Pancreas (tissue), 10 donors: ENCODE data around the gene SMIM21. TPM values are rescaled to one million over a fixed set of nuclear protein-coding genes. Genes with fewer than 3 reads are reported as not detected.

Experiments
- ATAC-seq, 4 donors: fragments of 200-7000 bp; cut with Tn5 transposase; one replicate each; pipeline versions ENCODE4 v1.8.0 to v1.9.1; 2020; ENCODE audit warnings: mild to moderate bottlenecking in 4 of 4, moderate library complexity in 4 of 4
- DNase-seq, 6 donors: peaks; one replicate each; pipeline ENCODE4 v3.0.0-alpha.2; 2020
- FAIRE-seq: peaks from 2 replicates; lab custom pipeline; 2012; peaks lifted over from hg19 to GRCh38; lab: Jason Lieb, UNC
- H3K27ac ChIP-seq, 4 donors: fragments of 200-600 bp; sonication (generic); 1 replicate in 3 of 4; 2 replicates in 1 of 4; pipeline versions ENCODE4 v1.5.0 to v1.8.0; 2020
- H3K27me3 ChIP-seq, 4 donors: fragments of 200-600 bp; one replicate each; pipeline ENCODE4 v1.8.0; 2021
- H3K36me3 ChIP-seq, 3 donors: fragments of 200-600 bp; sonication (generic) in 1 of 3; one replicate each; pipeline versions ENCODE4 v1.5.0 to v1.8.0; 2020 to 2021
- H3K4me1 ChIP-seq, 3 donors: fragments of 200-600 bp; one replicate each; pipeline ENCODE4 v1.8.0; 2021
- H3K4me3 ChIP-seq, 4 donors: fragments of 200-600 bp; sonication (generic) in 2 of 4; one replicate each; pipeline versions ENCODE4 v1.5.0 to v1.8.0; 2020 to 2021
- H3K9me3 ChIP-seq, 4 donors: fragments of 200-600 bp; one replicate each; pipeline ENCODE4 v1.8.0; 2021
- WGBS, 2 donors: extraction: QIAGEN DNeasy Blood & Tissue Kit; methylation state at CpG; one replicate each; pipeline ENCODE4 v1.1.7; 2013; 5-methylcytosine and 5-hydroxymethylcytosine counted together
- intact Hi-C, 3 donors: fragments of 100-400 bp; cut with DNase I; formaldehyde crosslinking; loops; one replicate each; pipeline versions ENCODE4 v1.11.1 to v1.14.2; 2022
- polyA plus RNA-seq, 2 donors: library from polyadenylated mRNA; stranded (reverse); fragments of 200-250 nt; gene quantifications; one replicate each; pipeline ENCODE4 v1.2.3, GENCODE V29; 2013
- total RNA-seq, 6 donors: library from RNA; stranded (reverse); fragmentation: NEBNext Ultra II Directional in 4 of 6; extraction: Animal tissue kit (Norgen Biotek cat#: 25700) in 4 of 6; gene quantifications; one replicate each; pipeline versions ENCODE4 v1.2.1 to v1.2.4, GENCODE V29; 2021 to 2023
- TF ChIP-seq, protein P1 (sequence below), 4 donors: fragments of 200-600 bp; sonication (generic) in 3 of 4; IDR thresholded peaks; one replicate each; pipeline versions ENCODE4 v1.5.0 to v1.8.0; 2021; ENCODE audit warnings: antibody characterized with exemption in 4 of 4
- donor health status: healthy with polysubstance abuse.
- donor health status: DM: no; HTN: no; CAD: no; lungs with moderate emphysema.
- donor health status: DM: no; HTN: no; CAD: no.
- donor health status: control.
- donor health status: control.
- donor health status: Bipolar disorder and iron deficiency.
- donor health status: DM: yes; HTN: yes; CAD: no.
- donor health status: DM: no; HTN: no; CAD: no.
- donor health status: DM: no; HTN: no; CAD: no.
- donor health status: DM: yes; HTN: yes; CAD: no.

Gene SMIM21
- total and polyA plus RNA-seq, 8 donors, result 0.02 TPM; not detected in 7

DNA sequence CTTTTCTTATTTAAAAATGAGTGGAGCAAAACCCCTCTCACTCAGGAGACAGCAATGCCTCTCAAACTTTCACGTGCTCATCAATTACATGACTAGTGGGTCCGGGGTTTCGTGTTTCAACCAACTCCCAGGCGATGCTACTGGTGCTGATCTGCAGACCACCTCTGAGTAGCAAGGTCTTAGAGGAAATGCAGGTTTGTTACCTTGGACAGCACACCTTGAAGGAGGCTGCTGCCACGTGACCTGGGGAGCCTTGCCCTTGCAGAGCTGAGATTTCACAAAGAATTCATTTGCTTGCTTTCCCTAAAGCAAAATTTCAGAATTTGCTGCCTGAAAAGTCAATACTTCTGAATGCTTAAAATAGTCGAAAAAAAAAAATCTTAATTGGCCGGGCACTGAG, 32.4 kb downstream of the SMIM21 start:
- H3K4me1 ChIP-seq, result no peaks in the 10 kb centered on the region
- peaks cover 0 to 2% (median 0%) of the 10 kb centered on the region in 4 donors for H3K27me3 ChIP-seq
- TF ChIP-seq, protein P1, sequence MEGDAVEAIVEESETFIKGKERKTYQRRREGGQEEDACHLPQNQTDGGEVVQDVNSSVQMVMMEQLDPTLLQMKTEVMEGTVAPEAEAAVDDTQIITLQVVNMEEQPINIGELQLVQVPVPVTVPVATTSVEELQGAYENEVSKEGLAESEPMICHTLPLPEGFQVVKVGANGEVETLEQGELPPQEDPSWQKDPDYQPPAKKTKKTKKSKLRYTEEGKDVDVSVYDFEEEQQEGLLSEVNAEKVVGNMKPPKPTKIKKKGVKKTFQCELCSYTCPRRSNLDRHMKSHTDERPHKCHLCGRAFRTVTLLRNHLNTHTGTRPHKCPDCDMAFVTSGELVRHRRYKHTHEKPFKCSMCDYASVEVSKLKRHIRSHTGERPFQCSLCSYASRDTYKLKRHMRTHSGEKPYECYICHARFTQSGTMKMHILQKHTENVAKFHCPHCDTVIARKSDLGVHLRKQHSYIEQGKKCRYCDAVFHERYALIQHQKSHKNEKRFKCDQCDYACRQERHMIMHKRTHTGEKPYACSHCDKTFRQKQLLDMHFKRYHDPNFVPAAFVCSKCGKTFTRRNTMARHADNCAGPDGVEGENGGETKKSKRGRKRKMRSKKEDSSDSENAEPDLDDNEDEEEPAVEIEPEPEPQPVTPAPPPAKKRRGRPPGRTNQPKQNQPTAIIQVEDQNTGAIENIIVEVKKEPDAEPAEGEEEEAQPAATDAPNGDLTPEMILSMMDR (IDR thresholded peaks at IDR 0.05), result no peak
- DNase-seq, result no peak
- H3K27ac ChIP-seq, result no peak overlapping the region
- WGBS, 2 donors, result 67 to 68% methylated on average over 7 of the region's 7 CpGs
- H3K36me3 ChIP-seq, result no peaks in the 10 kb centered on the region
- no peak for FAIRE-seq
- H3K9me3 ChIP-seq, result no peaks in the 10 kb centered on the region
- ATAC-seq, result no peak
- no peak overlapping the region for H3K4me3 ChIP-seq
- intact Hi-C loops, result no loop called here

DNA sequence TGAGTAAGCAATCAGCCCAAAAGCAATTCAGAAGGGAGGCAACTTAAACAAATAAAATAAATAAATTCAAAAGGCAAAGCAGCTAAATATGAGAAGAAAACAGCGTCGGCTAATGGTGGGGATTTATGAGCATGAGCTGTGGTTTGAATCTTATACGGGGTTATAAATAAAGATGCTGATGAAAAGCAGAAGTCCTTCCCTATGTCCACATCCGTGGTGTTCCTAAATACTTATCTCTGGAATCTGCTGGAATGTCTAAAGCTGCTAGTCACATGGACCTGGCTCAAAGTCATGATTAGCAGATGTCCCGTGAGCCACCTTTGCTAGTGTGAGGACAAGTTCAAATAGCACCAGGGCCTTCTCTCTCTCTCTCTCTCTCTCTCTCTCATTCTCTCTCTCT, 33.8 kb downstream of the SMIM21 start:
- FAIRE-seq (no peak), ATAC-seq (no peak), DNase-seq (no peak)
- H3K4me1 ChIP-seq, result no peaks in the 10 kb centered on the region
- no peaks in the 10 kb centered on the region for H3K36me3 ChIP-seq
- WGBS, 2 donors, result 53 to 60% methylated on average over 5 of the region's 5 CpGs
- peaks cover 0 to 2% (median 0%) of the 10 kb centered on the region in 4 donors for H3K27me3 ChIP-seq
- no peak overlapping the region for H3K27ac ChIP-seq
- TF ChIP-seq, protein P1 (IDR thresholded peaks at IDR 0.05), result no peak
- H3K4me3 ChIP-seq, result no peak overlapping the region
- intact Hi-C loops, result no loop called here
- no peaks in the 10 kb centered on the region for H3K9me3 ChIP-seq

GRCh38 chr18:75392226-75392578, 35.3 kb downstream of the SMIM21 start:
- H3K9me3 ChIP-seq, result no peaks in the 10 kb centered on the region
- no peaks in the 10 kb centered on the region for H3K4me1 ChIP-seq
- H3K36me3 ChIP-seq, result no peaks in the 10 kb centered on the region
- H3K27ac ChIP-seq, result no peak overlapping the region
- DNase-seq (no peak), FAIRE-seq (no peak), ATAC-seq (no peak)
- intact Hi-C loops, result no loop called here
- TF ChIP-seq, protein P1 (IDR thresholded peaks at IDR 0.05), result no peak
- 55 to 65% methylated on average over 10 of the region's 10 CpGs for WGBS, 2 donors
- no peak overlapping the region for H3K4me3 ChIP-seq
- peaks cover 0 to 2% (median 0%) of the 10 kb centered on the region in 4 donors for H3K27me3 ChIP-seq

DNA sequence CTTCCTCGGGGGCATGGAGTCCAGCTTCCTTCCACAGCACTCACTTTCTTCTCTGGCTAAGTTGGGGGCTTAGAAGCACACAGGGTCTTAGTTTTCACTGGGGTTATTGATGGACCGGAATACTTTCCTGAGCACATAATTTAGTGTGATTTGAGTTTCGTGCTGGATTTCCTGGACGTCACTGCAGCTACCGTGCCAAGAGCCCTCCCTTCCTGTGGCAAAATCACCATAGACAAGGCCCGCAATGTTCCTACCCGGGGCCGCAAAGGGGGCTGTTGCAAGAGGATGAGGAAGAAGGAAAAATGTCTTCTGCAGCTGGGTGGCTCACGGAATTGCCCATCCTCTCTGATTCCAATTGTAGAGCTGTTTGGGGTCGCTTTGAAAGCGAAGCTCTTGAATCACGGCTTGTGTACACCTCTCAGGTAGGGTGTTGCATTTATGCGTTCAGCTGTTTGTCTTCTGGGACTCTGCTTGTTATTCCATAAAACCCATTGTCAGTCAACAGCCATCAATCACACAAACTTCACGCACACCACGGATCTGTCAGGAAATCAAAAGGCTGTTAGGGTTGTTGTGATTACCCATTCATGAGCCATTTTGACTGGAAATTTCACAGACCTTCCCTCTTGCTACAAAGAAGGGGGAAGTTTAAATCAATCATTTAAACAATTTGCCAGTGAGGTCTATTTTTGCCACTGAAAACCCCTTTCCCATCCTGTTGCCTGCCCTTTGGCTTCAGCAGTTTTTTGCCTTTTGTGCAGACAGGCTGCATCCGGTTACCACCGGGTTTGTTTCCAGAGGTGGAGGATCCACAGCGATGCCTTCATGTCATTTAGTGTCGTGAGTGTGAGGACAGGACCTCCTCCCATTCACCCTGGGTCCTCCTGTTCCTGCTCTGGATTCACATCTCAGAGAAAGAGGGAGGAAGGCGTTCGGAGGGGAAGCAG, 36.0 kb downstream of the SMIM21 start:
- no peak overlapping the region for H3K27ac ChIP-seq
- intact Hi-C loops, result no loop called here
- H3K4me1 ChIP-seq, result no peaks in the 10 kb centered on the region
- TF ChIP-seq, protein P1 (IDR thresholded peaks at IDR 0.05), result no peak
- H3K27me3 ChIP-seq, result peaks cover 0 to under 1% (median 0%) of the 10 kb centered on the region in 4 donors
- 63 to 72% methylated on average over 21 of the region's 21 CpGs for WGBS, 2 donors
- ATAC-seq (no peak), DNase-seq (no peak), FAIRE-seq (no peak)
- no peaks in the 10 kb centered on the region for H3K36me3 ChIP-seq
- H3K4me3 ChIP-seq, result no peak overlapping the region
- no peaks in the 10 kb centered on the region for H3K9me3 ChIP-seq

DNA sequence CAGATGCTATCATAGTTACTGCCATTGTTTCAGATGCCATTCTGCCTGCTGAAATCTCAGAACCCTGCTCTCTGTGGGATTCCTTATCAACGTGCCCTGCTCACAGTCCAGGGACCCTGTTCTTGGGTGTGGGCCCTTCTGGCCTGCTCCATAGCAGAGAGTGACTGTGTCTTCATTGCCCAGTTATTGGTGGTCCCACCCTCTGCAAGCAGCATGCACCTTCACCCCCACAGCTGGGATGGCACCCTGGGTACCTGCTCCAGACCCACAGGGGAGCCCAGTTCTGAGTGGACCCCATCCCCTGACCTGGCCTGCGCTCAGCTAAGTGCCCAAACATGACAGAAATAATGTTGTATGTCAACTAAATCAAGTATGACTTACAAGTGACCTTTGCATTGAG, 36.6 kb downstream of the SMIM21 start:
- WGBS, 2 donors, result 57 to 70% methylated on average over 2 of the region's 2 CpGs

More for the DNA sequence above, 36.6 kb downstream of the SMIM21 start:
- Histone ChIP-seq H3K4me1 (no peaks in the 10 kb centered on the region), H3K27me3 (no peaks in the 10 kb centered on the region), H3K9me3 (no peaks in the 10 kb centered on the region), H3K27ac (no peak overlapping the region), H3K36me3 (no peaks in the 10 kb centered on the region), H3K4me3 (no peak overlapping the region)
- TF ChIP-seq, protein P1 (IDR thresholded peaks at IDR 0.05), result no peak
- FAIRE-seq (no peak), DNase-seq (no peak), ATAC-seq (no peak)
- intact Hi-C loops, result no loop called here
